Right lobe of liver (tissue), 6 donors: Measurements from ENCODE around the gene UBE2Q2. TPM values are rescaled to one million over a fixed set of nuclear protein-coding genes. Genes with fewer than 3 reads are reported as not detected.

Experiments used
- ATAC-seq, 4 donors: fragments of 200-7000 bp; cut with Tn5 transposase; one replicate each; pipeline ENCODE4 v1.9.1; 2020; ENCODE audit warnings: mild to moderate bottlenecking in 4 of 4, moderate library complexity in 4 of 4
- DNase-seq, 3 donors: peaks; one replicate each; pipeline ENCODE4 v3.0.0-alpha.2; 2020
- H3K27ac ChIP-seq, 3 donors: fragments of 200-600 bp; one replicate each; pipeline ENCODE4 v1.8.0; 2022
- H3K27me3 ChIP-seq, 2 donors: fragments of 200-600 bp; one replicate each; pipeline ENCODE4 v1.8.0; 2022
- H3K36me3 ChIP-seq, 4 donors: fragments of 200-600 bp; sonication (generic) in 1 of 4; one replicate each; pipeline versions ENCODE4 v1.5.1 to v1.8.0; 2017 to 2022; ENCODE audit warnings: control low read depth in 1 of 4
- H3K4me1 ChIP-seq, 4 donors: fragments of 200-600 bp; sonication (generic) in 1 of 4; one replicate each; pipeline versions ENCODE4 v1.5.1 to v1.8.0; 2017 to 2022; ENCODE audit warnings: control low read depth in 1 of 4
- H3K4me3 ChIP-seq, 3 donors: fragments of 200-600 bp; one replicate each; pipeline ENCODE4 v1.8.0; 2022
- H3K9me3 ChIP-seq, 4 donors: fragments of 200-600 bp; sonication (generic) in 1 of 4; one replicate each; pipeline versions ENCODE4 v1.5.1 to v1.8.0; 2017 to 2022; ENCODE audit warnings: control low read depth in 1 of 4
- CTCF ChIP-seq, 4 donors: fragments of 200-600 bp in 3 of 4; fragments of 450-650 bp in 1 of 4; IDR thresholded peaks; one replicate each; pipeline versions ENCODE4 v1.5.1 to v1.8.0; 2016 to 2022; ENCODE audit warnings: antibody characterized with exemption in 4 of 4, mild to moderate bottlenecking in 2 of 4
- POLR2A ChIP-seq: fragments of 450-650 bp; IDR thresholded peaks from one replicate; pipeline ENCODE4 v1.6.1; 2017; ENCODE audit warnings: antibody characterized with exemption, mild to moderate bottlenecking
- WGBS: methylation state at CpG from one replicate; pipeline ENCODE4 v1.1.6; 2018; ENCODE audit warnings: low coverage, low lambda C conversion rate; ENCODE audit not compliant: insufficient coverage; ENCODE audit errors: missing lambda C conversion rate; 5-methylcytosine and 5-hydroxymethylcytosine counted together
- intact Hi-C, 2 donors: fragments of 100-400 bp; cut with DNase I; formaldehyde crosslinking; loops; one replicate each; pipeline versions ENCODE4 v1.11.2 to v1.14.1; 2022
- total RNA-seq, 6 experiments: library from RNA; depleted of rRNA in 2 of 6; stranded (reverse); fragments of >200 nt in 2 of 6; fragmentation: NEBNext Ultra II Directional in 3 of 6; extraction: Animal tissue kit (Norgen Biotek cat#: 25700) in 3 of 6; gene quantifications; one replicate each; pipeline versions ENCODE4 v1.1.0 to v1.2.4, GENCODE V29; 2016 to 2023
- donor health status: DM: no; HTN: yes; CAD: no.
- donor health status: DM: no; HTN: no; CAD: no.
- donor health status: DM: no; HTN: no; CAD: no.
- donor health status: DM: no; HTN: yes; CAD: no.
- donor health status: DM: no; HTN: yes; CAD: no.

The UBE2Q2 gene
- total RNA-seq, 6 experiments from 2014 or later: 2.6 to 9.5 (median 4.6) TPM

- intact Hi-C loops: no loop called here
- Histone ChIP-seq H3K27ac (no peak overlapping the region), H3K36me3 (no peaks in the 10 kb centered on the region), H3K4me3 (no peak overlapping the region), H3K4me1 (no peaks in the 10 kb centered on the region), H3K27me3 (no peaks in the 10 kb centered on the region), H3K9me3 (no peaks in the 10 kb centered on the region)
- ATAC-seq (no peak), DNase-seq (no peak)
- TF ChIP-seq CTCF (IDR thresholded peaks at IDR 0.05): no peak
- WGBS: 77% methylated on average over 2 of the region's 2 CpGs
Measured at GRCh38 chr15:75810874-75811498, 32.3 kb upstream of the UBE2Q2 start.

- TF ChIP-seq CTCF (IDR thresholded peaks at IDR 0.05) (no peak), POLR2A (no peak)
- no CpG with 5 or more reads among the region's 3 CpGs for WGBS
- H3K36me3 ChIP-seq: no peaks in the 10 kb centered on the region
Measured at GRCh38 chr15:75811626-75812025, 31.6 kb upstream of the UBE2Q2 start.

GRCh38 chr15:75814794-75815193 lies 28.5 kb upstream of the UBE2Q2 start:
- DNase-seq (no peak), ATAC-seq (no peak)
- H3K9me3 ChIP-seq: no peaks in the 10 kb centered on the region
- intact Hi-C loops: no loop called here
- no peak overlapping the region for H3K4me3 ChIP-seq
- no peaks in the 10 kb centered on the region for H3K36me3 ChIP-seq
- TF ChIP-seq POLR2A (no peak), CTCF (IDR thresholded peaks at IDR 0.05) (no peak)
- H3K4me1 ChIP-seq: no peaks in the 10 kb centered on the region
- 94% methylated on average over 5 of the region's 5 CpGs for WGBS
- H3K27ac ChIP-seq: no peak overlapping the region
- H3K27me3 ChIP-seq: no peaks in the 10 kb centered on the region

More at GRCh38 chr15:75811626-75812025, 31.6 kb upstream of the UBE2Q2 start:
- Histone ChIP-seq H3K27ac (no peak overlapping the region), H3K4me3 (no peak overlapping the region), H3K9me3 (no peaks in the 10 kb centered on the region), H3K27me3 (no peaks in the 10 kb centered on the region), H3K4me1 (no peaks in the 10 kb centered on the region)
- ATAC-seq (no peak), DNase-seq (no peak)
- intact Hi-C loops: no loop called here

- no peak for TF ChIP-seq POLR2A
- no peak for TF ChIP-seq CTCF (IDR thresholded peaks at IDR 0.05)
- no peaks in the 10 kb centered on the region for H3K4me1 ChIP-seq
- no peaks in the 10 kb centered on the region for H3K36me3 ChIP-seq
- DNase-seq (no peak), ATAC-seq (no peak)
- H3K27me3 ChIP-seq: no peaks in the 10 kb centered on the region
- H3K27ac ChIP-seq: no peak overlapping the region
- H3K9me3 ChIP-seq: no peaks in the 10 kb centered on the region
- intact Hi-C loops: no loop called here
- WGBS: 74% methylated on average over 3 of the region's 3 CpGs
- H3K4me3 ChIP-seq: no peak overlapping the region
Measured at GRCh38 chr15:75815811-75816719, 27.2 kb upstream of the UBE2Q2 start.
